HG03432 (cell line): ENCODE measurements around the gene TLX3.
"Not testable (repeated sequence)": the region's sequence is repeated elsewhere in the genome, so short reads cannot be mapped to it uniquely, and the experiment has no call there.

Experiments used
- ATAC-seq: cut with Tn5 transposase; IDR thresholded peaks from one replicate; pipeline ENCODE4 v1.9.1; 2021; ENCODE audit warnings: mild to moderate bottlenecking, moderate library complexity; ENCODE audit not compliant: unreplicated experiment

TLX3 gene

GRCh38 chr5:171308453-171309275 lies at the start of gene TLX3:
Gene TLX3, plus strand, starts transcription at chr5:171309248. Its CDS starts 118 bp downstream, at chr5:171309366.
- ATAC-seq, result no peak

- ATAC-seq, result no peak
Measured at GRCh38 chr5:171261361-171261760, 47.7 kb upstream of the TLX3 start.

GRCh38 chr5:171261904-171262303 lies 47.1 kb upstream of the TLX3 start:
- no peak for ATAC-seq

GRCh38 chr5:171263181-171263580 lies 45.9 kb upstream of the TLX3 start:
- ATAC-seq, result no peak

- no peak for ATAC-seq
Measured at GRCh38 chr5:171264843-171265242, 44.2 kb upstream of the TLX3 start.

- no peak for ATAC-seq
Measured at GRCh38 chr5:171268700-171269620, 40.1 kb upstream of the TLX3 start.

GRCh38 chr5:171269717-171270116 lies 39.3 kb upstream of the TLX3 start:
- no peak for ATAC-seq

GRCh38 chr5:171270136-171270535 lies 38.9 kb upstream of the TLX3 start:
- no peak for ATAC-seq

GRCh38 chr5:171271798-171272197 lies 37.2 kb upstream of the TLX3 start:
- ATAC-seq, result no peak

GRCh38 chr5:171272996-171273970 lies 35.8 kb upstream of the TLX3 start:
- ATAC-seq, result no peak

- ATAC-seq, result no peak
Measured at GRCh38 chr5:171275841-171276544, 33.1 kb upstream of the TLX3 start.

GRCh38 chr5:171283753-171284152 lies 25.3 kb upstream of the TLX3 start:
- ATAC-seq, result no peak

- no peak for ATAC-seq
Measured at GRCh38 chr5:171285465-171285864, 23.6 kb upstream of the TLX3 start.

- ATAC-seq, result no peak
Measured at GRCh38 chr5:171288066-171288465, 21.0 kb upstream of the TLX3 start.

- ATAC-seq, result no peak
Measured at GRCh38 chr5:171291371-171291770, 17.7 kb upstream of the TLX3 start.

GRCh38 chr5:171295299-171295698 lies 13.7 kb upstream of the TLX3 start:
- no peak for ATAC-seq

GRCh38 chr5:171295801-171296200 lies 13.2 kb upstream of the TLX3 start:
- ATAC-seq, result no peak

- ATAC-seq, result not testable (repeated sequence)
Measured at GRCh38 chr5:171297941-171298340, 11.1 kb upstream of the TLX3 start.

GRCh38 chr5:171299228-171299627 lies 9.8 kb upstream of the TLX3 start:
- ATAC-seq, result no peak

- no peak for ATAC-seq
Measured at GRCh38 chr5:171299851-171300250, 9.2 kb upstream of the TLX3 start.
